ENCODE measurements around the gene SYVN1. TPM values are rescaled to one million over a fixed set of nuclear protein-coding genes. Genes with fewer than 3 reads are reported as not detected.

SYVN1 gene
- polyA plus RNA-seq, 1 of the 3 experiments (the other 2 are of a cell fraction) = 31.9 TPM

DNA sequence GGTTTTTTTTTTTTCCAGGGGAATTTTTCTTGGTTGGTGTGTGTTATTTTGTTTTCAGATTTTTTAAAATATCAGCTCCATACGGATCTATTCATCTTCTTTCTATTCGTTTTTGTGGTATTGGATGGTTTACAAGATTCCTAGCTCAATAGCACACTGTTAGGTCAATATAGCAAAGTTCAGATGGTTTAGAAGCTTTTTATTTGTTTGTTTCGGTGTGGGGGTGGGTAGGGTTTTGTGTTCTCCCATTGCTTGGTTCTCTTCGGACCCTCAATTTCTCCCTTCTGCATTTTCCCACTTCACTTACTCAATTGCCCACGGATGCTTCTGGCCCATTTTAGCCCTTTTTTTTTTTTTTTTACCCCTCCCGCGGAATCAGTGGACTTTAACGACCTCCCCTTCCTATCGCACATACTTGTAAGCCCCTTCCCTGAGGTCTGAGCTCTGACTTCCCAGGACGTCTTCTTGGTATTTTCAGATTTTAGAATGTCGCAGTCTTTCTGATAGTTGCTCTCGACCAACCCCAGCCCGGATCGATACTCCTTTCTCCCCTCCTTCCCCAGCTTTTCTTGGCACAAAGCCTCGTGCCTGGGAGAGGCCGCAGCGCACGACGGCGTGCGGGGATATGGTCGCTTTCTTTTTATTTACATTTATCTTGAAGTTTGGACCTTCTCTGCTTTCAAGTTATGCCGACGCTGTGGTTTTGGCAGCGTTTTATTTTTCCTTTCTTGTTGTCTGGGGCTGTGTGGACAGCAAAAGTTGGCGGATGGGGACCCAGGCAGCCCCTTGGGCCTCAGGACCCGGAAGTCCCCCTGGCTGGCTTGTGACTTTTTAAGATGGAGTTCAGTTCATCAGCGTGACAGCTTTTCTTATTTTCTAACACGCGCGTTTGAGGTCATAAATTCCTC lies 31.3 kb upstream of the SYVN1 start:
- TF ChIP-seq FOXJ3 (CRISPR knock-in tag; IDR thresholded peaks at IDR 0.05) (no peak), FOSL2 (IDR thresholded peaks at IDR 0.05; ENCODE audit: borderline replicate concordance, low read depth) (no peak), MEF2A (IDR thresholded peaks at IDR 0.05; ENCODE audit: borderline replicate concordance, low read depth) (no peak), MAX (IDR thresholded peaks at IDR 0.05; ENCODE audit: low read depth) (no peak), CHD2 (IDR thresholded peaks at IDR 0.05; ENCODE audit: low read length, partially characterized antibody) (no peak), POLR2AphosphoS5 (IDR thresholded peaks at IDR 0.05; ENCODE audit: low read depth, low read length) (no peak), RCOR1 (IDR thresholded peaks at IDR 0.05; ENCODE audit: low read length) (no peak), MXI1 (IDR thresholded peaks at IDR 0.05; ENCODE audit: low read depth, low read length) (no peak), REST (IDR thresholded peaks at IDR 0.05; ENCODE audit: low read depth, low read length) (no peak), RFX5 (IDR thresholded peaks at IDR 0.05; ENCODE audit: low read length) (no peak), SIN3A (IDR thresholded peaks at IDR 0.05; ENCODE audit: borderline replicate concordance, low read depth, low read length) (no peak), ZBTB33 (IDR thresholded peaks at IDR 0.05; ENCODE audit: borderline replicate concordance, low read depth) (no peak), FOXM1 (IDR thresholded peaks at IDR 0.05; ENCODE audit: low read depth) (no peak), SMC3 (IDR thresholded peaks at IDR 0.05; ENCODE audit: low read depth, low read length) (no peak), TCF12 (IDR thresholded peaks at IDR 0.05) (no peak)
- CTCF ChIA-PET = interaction anchor here (0.9 kb wide), 1 partner anchor 47 kb away, joined by 4 read pairs; no protein-coding TSS in a partner anchor
- no peak overlapping the region for H3K4me2 ChIP-seq

More for the DNA sequence above, 31.3 kb upstream of the SYVN1 start:
- Histone ChIP-seq H3K27ac (ENCODE audit: low read depth in 2 of 2, low read length in 1 of 2) (no peak overlapping the region), H2AFZ (ENCODE audit: low read depth) (no peak overlapping the region), H3K27me3 (ENCODE audit: insufficient read depth) (no peaks in the 10 kb centered on the region), H3K4me3 (ENCODE audit: low read depth in 2 of 2, low read length in 1 of 2) (no peak overlapping the region), H3K36me3 (replicated peaks in 1 of 2; ENCODE audit: control insufficient read depth in 1 of 2, insufficient read depth in 2 of 2, low read length in 1 of 2) (no peaks in the 10 kb centered on the region), H4K20me1 (ENCODE audit: insufficient read depth) (no peaks in the 10 kb centered on the region), H3K79me2 (ENCODE audit: insufficient read depth) (no peaks in the 10 kb centered on the region), H3F3A (replicated peaks; ENCODE audit: insufficient read depth) (peaks cover 2% of the 10 kb centered on the region), H3K9me3 (no peaks in the 10 kb centered on the region), H3K4me1 (ENCODE audit: control insufficient read depth in 1 of 2, insufficient read depth in 2 of 2, low read depth in 1 of 2, low read length in 1 of 2) (no peaks in the 10 kb centered on the region; a peak in 1 of 4 replicates), H3K9me2 (no peaks in the 10 kb centered on the region), H3K9ac (no peak overlapping the region)
- POLR2A ChIA-PET = interaction anchor here (0.9 kb wide), 1 partner anchor 30 kb away, joined by 3 read pairs; no protein-coding TSS in a partner anchor
- DNase-seq = no peak
- WGBS (ENCODE audit: low lambda C conversion rate) = 83% methylated on average over 31 of the region's 31 CpGs
